ENCODE measurements around the gene LRIG1.

LRIG1 gene

DNA sequence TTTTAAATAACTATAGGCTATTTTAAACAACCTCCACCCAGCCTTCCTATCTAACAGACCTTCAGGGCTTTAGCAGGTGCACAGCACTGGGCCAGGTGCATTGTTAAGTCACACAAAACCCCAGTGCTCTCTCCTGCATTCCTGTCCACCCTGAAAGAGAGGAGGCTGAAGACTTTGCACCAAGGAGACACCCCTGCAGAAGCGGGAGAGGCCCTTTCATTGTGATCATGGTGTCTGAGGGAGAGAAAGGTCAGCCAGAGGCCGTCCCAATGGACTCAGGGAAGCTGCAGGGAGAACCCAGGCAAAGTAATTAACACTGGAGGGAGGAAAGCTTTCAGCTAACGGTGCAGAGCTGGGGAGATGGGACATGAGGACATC lies 5.2 kb downstream of the LRIG1 start:
- no peak overlapping the region; the same call in 1 of the 2 replicates for H3K27ac ChIP-seq (ENCODE audit: extremely low read depth, low read depth, low read length)
- peaks cover 39% of the 10 kb centered on the region for H3K4me1 ChIP-seq (ENCODE audit: control insufficient read depth, insufficient read depth, low read length)
- H3K4me3 ChIP-seq (ENCODE audit: low read depth, low read length), result no peak overlapping the region
- no peaks in the 10 kb centered on the region for H3K9me3 ChIP-seq (ENCODE audit: control insufficient read depth, insufficient read depth, low read depth, low read length)
- TF ChIP-seq ZNF280C (tag by site-specific recombination; IDR thresholded peaks at IDR 0.05), result no peak
- TF ChIP-seq ZNF350 (tag by site-specific recombination; IDR thresholded peaks at IDR 0.05), result no peak
- no peak for TF ChIP-seq ZNF768 (tag by site-specific recombination; IDR thresholded peaks at IDR 0.05)
- no peak for TF ChIP-seq ZNF292 (tag by site-specific recombination; IDR thresholded peaks at IDR 0.05; ENCODE audit: borderline replicate concordance, low read depth)
- TF ChIP-seq SCRT2 (tag by site-specific recombination; IDR thresholded peaks at IDR 0.05), result no peak
- no peak for TF ChIP-seq ZNF426 (tag by site-specific recombination; IDR thresholded peaks at IDR 0.05)
- TF ChIP-seq ZNF423 (tag by site-specific recombination; IDR thresholded peaks at IDR 0.05), result no peak
- TF ChIP-seq ZNF521 (tag by site-specific recombination; IDR thresholded peaks at IDR 0.05), result no peak
- no peak for TF ChIP-seq ZNF404 (tag by site-specific recombination; IDR thresholded peaks at IDR 0.05)
- TF ChIP-seq, protein P1, sequence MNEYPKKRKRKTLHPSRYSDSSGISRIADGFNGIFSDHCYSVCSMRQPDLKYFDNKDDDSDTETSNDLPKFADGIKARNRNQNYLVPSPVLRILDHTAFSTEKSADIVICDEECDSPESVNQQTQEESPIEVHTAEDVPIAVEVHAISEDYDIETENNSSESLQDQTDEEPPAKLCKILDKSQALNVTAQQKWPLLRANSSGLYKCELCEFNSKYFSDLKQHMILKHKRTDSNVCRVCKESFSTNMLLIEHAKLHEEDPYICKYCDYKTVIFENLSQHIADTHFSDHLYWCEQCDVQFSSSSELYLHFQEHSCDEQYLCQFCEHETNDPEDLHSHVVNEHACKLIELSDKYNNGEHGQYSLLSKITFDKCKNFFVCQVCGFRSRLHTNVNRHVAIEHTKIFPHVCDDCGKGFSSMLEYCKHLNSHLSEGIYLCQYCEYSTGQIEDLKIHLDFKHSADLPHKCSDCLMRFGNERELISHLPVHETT (tag by site-specific recombination; IDR thresholded peaks at IDR 0.05), result no peak
- TF ChIP-seq PRDM6 (tag by site-specific recombination; IDR thresholded peaks at IDR 0.05), result no peak
- H3K36me3 ChIP-seq (ENCODE audit: control insufficient read depth in 2 of 2, insufficient read depth in 1 of 2, low read length in 2 of 2), result no peaks in the 10 kb centered on the region
- ChIA-PET POLR2A (no interaction called here), CTCF (no interaction called here)

- Histone ChIP-seq H3K9me3 (ENCODE audit: control insufficient read depth, insufficient read depth, low read depth, low read length) (no peaks in the 10 kb centered on the region), H3K36me3 (ENCODE audit: control insufficient read depth in 2 of 2, insufficient read depth in 1 of 2, low read length in 2 of 2) (no peaks in the 10 kb centered on the region), H3K4me1 (ENCODE audit: control insufficient read depth, insufficient read depth, low read length) (peaks cover 44% of the 10 kb centered on the region), H3K4me3 (ENCODE audit: low read depth, low read length) (no peak overlapping the region), H3K27ac (ENCODE audit: extremely low read depth, low read depth, low read length) (no peak overlapping the region)
- CTCF ChIA-PET, result interaction anchor here (0.8 kb wide), 1 partner anchor 76 kb away, joined by 3 read pairs; no protein-coding TSS in a partner anchor
- POLR2A ChIA-PET, result no interaction called here
- TF ChIP-seq, protein P2, sequence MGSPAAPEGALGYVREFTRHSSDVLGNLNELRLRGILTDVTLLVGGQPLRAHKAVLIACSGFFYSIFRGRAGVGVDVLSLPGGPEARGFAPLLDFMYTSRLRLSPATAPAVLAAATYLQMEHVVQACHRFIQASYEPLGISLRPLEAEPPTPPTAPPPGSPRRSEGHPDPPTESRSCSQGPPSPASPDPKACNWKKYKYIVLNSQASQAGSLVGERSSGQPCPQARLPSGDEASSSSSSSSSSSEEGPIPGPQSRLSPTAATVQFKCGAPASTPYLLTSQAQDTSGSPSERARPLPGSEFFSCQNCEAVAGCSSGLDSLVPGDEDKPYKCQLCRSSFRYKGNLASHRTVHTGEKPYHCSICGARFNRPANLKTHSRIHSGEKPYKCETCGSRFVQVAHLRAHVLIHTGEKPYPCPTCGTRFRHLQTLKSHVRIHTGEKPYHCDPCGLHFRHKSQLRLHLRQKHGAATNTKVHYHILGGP (tag by site-specific recombination; IDR thresholded peaks at IDR 0.05), result no peak
- TF ChIP-seq ZNF16 (tag by site-specific recombination; IDR thresholded peaks at IDR 0.05; ENCODE audit: low read depth) (no peak), ZNF510 (tag by site-specific recombination; IDR thresholded peaks at IDR 0.05; ENCODE audit: insufficient replicate concordance) (no peak), ZNF837 (tag by site-specific recombination; IDR thresholded peaks at IDR 0.05) (no peak), ELK4 (IDR thresholded peaks at IDR 0.05; ENCODE audit: borderline replicate concordance, low read depth, low read length) (no peak), AEBP2 (tag by site-specific recombination; IDR thresholded peaks at IDR 0.05; ENCODE audit: borderline replicate concordance) (no peak), PBX3 (CRISPR knock-in tag; IDR thresholded peaks at IDR 0.05) (no peak), SCRT1 (tag by site-specific recombination; IDR thresholded peaks at IDR 0.05; ENCODE audit: borderline replicate concordance) (no peak)
- TF ChIP-seq, protein P3, sequence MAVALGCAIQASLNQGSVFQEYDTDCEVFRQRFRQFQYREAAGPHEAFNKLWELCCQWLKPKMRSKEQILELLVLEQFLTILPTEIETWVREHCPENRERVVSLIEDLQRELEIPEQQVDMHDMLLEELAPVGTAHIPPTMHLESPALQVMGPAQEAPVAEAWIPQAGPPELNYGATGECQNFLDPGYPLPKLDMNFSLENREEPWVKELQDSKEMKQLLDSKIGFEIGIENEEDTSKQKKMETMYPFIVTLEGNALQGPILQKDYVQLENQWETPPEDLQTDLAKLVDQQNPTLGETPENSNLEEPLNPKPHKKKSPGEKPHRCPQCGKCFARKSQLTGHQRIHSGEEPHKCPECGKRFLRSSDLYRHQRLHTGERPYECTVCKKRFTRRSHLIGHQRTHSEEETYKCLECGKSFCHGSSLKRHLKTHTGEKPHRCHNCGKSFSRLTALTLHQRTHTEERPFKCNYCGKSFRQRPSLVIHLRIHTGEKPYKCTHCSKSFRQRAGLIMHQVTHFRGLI (tag by site-specific recombination; IDR thresholded peaks at IDR 0.05), result no peak
Measured at GRCh38 chr3:66494959-66495667, 5.7 kb downstream of the LRIG1 start.
